ENCODE measurements around the gene SAPCD2.

- no peak for TF ChIP-seq CTCF (IDR thresholded peaks at IDR 0.05)
- TF ChIP-seq POLR2A (IDR thresholded peaks at IDR 0.05), result no peak
Observed at GRCh38 chr9:137034039-137034708, 36.2 kb downstream of the SAPCD2 start.

Measured in right lobe of liver (tissue), 4 donors.